Limb (tissue), 2 donors: ENCODE measurements around the gene TMEM109.

ENCODE experiments used
- DNase-seq, 2 donors: peaks; one replicate each; pipeline ENCODE4 v3.0.0-alpha.2; 2016; ENCODE audit errors: extremely low spot score in 2 of 2

The TMEM109 gene

GRCh38 chr11:60878245-60879101 lies 35.5 kb upstream of the TMEM109 start:
- DNase-seq = peak in 1 of 2 donors; percentile 24

- DNase-seq = no peak
These were observed 34.9 kb upstream of the TMEM109 start for GRCh38 chr11:60879104-60879503.

- DNase-seq = no peak
These were observed 33.9 kb upstream of the TMEM109 start for GRCh38 chr11:60879971-60880588.

- DNase-seq = no peak
These were observed 33.2 kb upstream of the TMEM109 start for GRCh38 chr11:60880643-60881282.

- no peak for DNase-seq
These were observed 26.4 kb upstream of the TMEM109 start for GRCh38 chr11:60887556-60887955.

- DNase-seq = no peak
These were observed 24.1 kb upstream of the TMEM109 start for GRCh38 chr11:60889869-60890311.

- DNase-seq = no peak
These were observed 23.3 kb upstream of the TMEM109 start for GRCh38 chr11:60890696-60891095.

GRCh38 chr11:60891103-60891741 lies 22.7 kb upstream of the TMEM109 start:
- DNase-seq = no peak

- no peak for DNase-seq
These were observed 18.3 kb upstream of the TMEM109 start for GRCh38 chr11:60895687-60896086.

- DNase-seq = no peak
These were observed 16.5 kb upstream of the TMEM109 start for GRCh38 chr11:60897496-60897895.

GRCh38 chr11:60899046-60899936 lies 14.7 kb upstream of the TMEM109 start:
- peak in 1 of 2 donors; percentile 53 for DNase-seq

GRCh38 chr11:60899977-60900376 lies 14.0 kb upstream of the TMEM109 start:
- DNase-seq = no peak

GRCh38 chr11:60900673-60901404 lies 13.1 kb upstream of the TMEM109 start:
- DNase-seq = no peak

- no peak for DNase-seq
These were observed 11.3 kb upstream of the TMEM109 start for GRCh38 chr11:60902625-60903024.

- no peak for DNase-seq
These were observed 8.9 kb upstream of the TMEM109 start for GRCh38 chr11:60905047-60905446.

GRCh38 chr11:60905551-60906113 lies 8.3 kb upstream of the TMEM109 start:
- no peak for DNase-seq

GRCh38 chr11:60906132-60906972 lies 7.6 kb upstream of the TMEM109 start, which contains the start of gene PRPF19:
PRPF19 (minus strand) TSS chr11:60906585; CDS start chr11:60906382, 203 bp downstream.
- DNase-seq = peak; percentile 98 to 99

GRCh38 chr11:60908803-60909202 lies 5.2 kb upstream of the TMEM109 start:
- no peak for DNase-seq
